Medulla oblongata (tissue), 1 donor: ENCODE data around the gene YY1AP1.
"Not testable (repeated sequence)": the region's sequence is repeated elsewhere in the genome, so short reads cannot be mapped to it uniquely, and the experiment has no call there.

Experiments used
- DNase-seq: peaks from one replicate; pipeline ENCODE4 v3.0.0-alpha.2; 2015; ENCODE audit errors: extremely low spot score

YY1AP1 gene

DNA sequence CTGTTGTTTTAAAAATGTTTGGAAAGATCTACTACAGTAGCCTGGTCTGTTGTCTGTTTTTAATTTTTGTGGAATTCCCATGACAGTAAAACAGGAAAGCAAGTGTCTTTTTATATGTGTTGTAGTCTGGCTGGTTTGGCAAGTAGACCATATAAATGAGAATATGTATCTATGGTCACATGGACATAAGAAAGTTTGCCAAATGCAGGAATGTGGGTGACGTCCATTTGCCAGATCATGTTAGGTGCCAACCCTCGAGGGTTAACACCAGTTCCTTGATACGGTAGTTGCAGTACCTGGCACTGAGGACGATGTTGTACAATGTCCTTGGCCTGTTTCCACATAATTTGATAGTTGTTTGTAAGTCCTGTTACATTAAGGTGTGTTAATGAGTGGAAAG lies 6.5 kb upstream of the YY1AP1 start:
- DNase-seq: no peak

DNA sequence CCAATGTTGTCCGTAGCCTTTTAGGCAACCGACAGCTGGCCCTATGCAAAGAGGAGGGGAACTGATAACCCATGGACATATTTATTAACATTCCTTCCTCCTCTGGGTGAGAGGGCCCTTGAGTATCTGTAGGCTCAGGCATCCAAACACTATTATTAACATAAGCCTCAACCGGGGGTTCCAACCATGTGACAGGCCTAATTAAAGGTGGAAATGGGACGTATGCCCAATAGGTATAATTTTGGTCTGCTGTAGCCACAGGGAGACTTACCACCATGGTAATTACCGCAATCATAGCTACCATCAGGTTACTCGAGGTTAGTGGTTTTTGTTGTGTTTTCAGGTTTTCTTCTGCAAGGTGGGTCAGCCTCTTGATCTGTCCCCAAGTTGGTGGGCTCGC lies 5.6 kb upstream of the YY1AP1 start:
- no peak for DNase-seq

DNA sequence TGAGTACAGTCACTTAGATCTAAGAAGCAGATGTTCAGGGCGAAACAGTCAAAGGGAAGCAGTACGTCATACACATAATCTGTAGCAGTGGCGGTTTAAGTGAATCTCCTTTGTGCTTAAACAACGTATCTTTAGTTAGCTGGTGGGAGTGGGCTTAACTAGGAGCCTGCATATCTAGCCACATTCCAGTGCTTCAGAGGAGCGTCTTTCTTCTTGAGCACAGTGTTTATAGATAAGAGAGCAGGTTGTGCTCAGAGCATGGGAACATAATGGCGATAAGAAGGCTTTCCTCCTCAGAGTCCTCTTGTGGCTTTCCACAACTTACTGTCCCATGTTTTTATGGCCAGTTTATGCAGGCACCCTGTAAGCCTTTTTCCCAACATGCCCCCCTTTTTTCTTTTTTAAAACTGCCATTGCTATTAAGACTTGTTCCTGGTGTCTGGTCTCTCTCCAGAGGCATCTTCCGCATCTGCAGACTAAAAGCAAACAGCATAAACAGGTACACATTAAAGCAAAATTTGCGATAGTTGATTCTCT lies 3.5 kb upstream of the YY1AP1 start:
- DNase-seq: no peak

DNA sequence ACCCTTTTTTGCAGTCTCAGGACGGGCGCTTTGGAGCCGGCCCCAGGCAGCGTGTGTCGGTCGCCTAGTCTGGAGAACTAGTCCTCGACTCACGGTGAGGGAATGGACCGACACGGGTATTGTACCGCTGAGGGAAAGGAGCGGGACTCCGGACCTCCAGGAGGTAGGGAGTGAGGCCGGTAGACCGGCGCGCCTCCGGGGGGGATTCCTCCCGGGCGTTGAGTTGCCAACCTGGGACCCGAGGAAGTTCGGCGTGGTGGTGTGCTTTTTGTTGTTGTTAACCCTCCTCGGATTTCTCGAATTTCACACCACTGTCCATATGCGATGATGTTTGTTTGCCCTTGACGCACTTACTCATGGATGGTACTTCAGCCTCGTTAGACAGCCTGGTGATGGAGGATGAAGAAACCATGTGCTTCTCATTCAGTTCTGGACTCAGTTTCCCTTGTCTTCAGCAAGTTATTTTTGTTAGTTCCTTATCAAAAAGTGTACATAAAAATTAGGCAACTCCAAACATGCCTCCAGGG lies 570 bp upstream of the YY1AP1 start, which contains the start of gene DAP3:
TSS of gene DAP3 (plus strand) at position 11 of the 527 bp plus-strand sequence. CDS start 20,689 bp downstream, outside the sequence.
- not testable (repeated sequence) for DNase-seq

DNA sequence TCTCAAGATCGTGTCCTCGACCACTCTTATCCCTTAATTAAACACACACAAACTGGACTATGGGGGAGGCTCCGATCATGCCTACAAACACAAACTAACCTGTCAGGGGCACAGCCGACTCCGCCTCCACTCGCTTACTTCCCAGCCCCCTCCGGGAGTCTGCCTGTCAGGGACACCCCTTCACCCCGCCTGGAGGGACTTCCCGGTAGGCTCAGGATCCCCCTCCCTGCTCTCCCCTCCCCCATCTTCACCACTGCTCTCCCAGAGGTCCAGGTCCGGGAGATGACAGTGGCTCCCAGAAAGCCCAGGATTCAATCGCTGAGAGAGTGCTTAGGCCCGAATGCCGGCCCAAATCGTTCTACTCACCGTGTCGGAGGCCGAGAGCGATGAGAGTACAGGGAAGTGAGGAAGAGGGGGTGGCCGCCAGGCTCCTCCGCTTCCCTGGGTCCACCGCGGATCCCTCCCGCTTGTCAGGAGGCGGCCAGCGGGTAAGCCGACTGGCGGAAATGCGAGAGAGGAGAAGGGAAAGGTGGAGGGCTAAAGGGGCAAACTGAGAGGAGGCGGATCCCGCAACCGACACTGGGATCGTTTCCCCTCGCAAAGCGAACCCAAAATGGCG lies 760 bp downstream of the YY1AP1 start:
- DNase-seq: peak; percentile 12

DNA sequence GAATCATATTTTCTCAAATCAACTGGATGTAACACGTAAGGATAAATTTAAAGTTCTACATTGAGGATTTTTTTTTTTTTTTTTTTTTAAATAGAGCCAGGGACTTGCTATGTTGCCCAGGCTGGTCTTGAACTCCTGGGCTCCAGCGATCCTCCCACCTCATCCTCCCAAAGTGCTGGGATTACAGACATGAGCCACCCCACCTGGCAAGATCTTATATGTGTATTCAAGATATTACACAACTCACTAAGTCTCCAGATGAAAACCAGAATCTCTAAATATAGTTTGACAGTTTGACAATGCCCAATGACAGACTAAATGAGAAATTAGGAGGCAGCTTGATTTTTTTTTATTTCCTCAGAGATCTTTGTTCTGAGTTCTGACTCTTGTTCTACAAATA lies 6.8 kb downstream of the YY1AP1 start:
- DNase-seq: no peak

DNA sequence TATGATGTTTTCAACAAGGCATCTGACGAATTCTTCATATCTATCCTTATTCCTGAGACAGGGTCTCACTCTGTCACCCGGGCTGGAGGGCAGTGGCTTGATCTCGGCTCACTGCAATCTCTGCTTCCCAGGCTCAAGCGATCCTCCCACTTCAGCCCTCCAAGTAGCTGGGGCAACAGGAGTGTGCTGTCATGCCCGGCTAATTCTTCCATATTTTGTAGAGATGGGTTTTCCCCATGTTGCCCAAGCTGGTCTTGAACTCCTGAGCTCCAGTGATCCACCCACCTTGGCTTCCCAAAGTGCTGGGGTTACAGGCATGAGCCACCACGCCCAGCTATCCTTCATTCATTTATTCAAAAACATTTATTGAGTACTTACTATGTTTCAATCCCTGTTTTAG lies 8.0 kb downstream of the YY1AP1 start:
- DNase-seq: no peak

DNA sequence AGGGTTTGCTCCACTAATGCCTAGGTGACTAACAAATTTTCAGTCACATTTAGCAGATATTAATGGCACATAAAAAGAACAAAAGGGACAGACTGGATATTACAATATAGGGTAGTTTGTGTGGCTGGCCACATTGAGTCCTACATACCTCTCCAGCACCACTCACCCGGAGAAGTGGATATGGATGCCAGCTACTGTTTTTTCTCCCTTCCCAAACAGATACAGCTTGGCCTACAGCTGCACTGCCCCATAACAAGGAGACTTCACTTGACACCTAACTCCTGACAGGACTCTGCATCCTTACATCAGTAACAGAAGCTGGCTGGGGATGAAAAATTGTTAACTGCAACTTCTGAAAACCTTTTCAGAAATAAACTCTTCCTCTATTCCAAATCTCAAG lies 9.6 kb downstream of the YY1AP1 start:
- DNase-seq: not testable (repeated sequence)

DNA sequence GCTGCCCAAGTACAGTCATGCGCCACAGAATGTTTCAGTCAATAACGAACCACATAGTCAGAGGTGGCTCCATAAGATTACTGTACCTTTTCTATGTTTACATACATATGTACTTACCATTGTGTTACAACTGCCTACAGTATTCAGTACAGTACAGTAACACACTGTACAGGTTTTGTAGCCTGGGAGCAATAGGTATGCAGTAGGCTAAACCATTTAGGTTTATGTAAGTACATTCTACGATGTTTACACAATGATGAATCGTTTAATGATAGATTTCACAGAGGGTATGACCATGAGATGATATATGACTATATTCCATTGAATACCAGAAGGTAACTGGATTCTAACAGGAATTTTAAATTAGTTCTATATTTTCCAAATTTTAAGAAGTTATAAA lies 10.5 kb downstream of the YY1AP1 start:
- no peak for DNase-seq

DNA sequence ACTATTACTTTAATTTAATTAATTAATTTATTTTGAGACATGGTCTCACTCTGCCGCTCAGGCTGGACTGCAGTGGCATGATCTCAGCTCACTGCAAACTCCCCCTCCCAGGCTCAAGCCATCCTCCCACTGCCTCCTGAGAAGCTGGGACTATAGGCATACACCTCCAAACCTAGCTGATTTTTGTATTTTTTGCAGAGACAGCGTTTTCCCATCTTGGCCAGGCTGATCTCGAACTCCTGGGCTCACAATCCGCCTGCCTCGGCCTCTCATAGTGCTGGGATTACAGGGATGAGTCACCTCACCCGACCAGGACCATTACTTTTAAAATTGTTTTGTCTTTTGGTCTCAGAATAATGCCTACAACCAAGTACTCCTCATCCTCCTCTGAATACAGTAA lies 15.6 kb downstream of the YY1AP1 start:
- DNase-seq: no peak

DNA sequence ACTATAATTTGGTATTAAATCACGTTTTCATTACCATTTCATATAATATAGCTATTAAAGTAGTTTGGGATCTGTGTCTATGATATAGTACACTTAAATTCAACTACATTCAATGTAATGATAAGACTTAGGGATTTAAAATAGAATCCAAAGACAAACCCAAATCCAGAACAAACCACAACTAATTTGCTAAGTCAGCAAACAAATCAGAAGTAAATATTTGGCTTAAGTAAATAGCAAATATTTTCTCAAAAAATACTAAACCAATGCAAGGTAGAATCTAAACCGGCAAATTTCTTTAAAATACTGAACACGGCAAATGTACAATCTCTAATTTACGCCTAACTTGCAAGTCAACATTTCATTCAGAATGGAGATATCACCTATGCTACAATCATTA lies 16.8 kb downstream of the YY1AP1 start:
- DNase-seq: no peak

DNA sequence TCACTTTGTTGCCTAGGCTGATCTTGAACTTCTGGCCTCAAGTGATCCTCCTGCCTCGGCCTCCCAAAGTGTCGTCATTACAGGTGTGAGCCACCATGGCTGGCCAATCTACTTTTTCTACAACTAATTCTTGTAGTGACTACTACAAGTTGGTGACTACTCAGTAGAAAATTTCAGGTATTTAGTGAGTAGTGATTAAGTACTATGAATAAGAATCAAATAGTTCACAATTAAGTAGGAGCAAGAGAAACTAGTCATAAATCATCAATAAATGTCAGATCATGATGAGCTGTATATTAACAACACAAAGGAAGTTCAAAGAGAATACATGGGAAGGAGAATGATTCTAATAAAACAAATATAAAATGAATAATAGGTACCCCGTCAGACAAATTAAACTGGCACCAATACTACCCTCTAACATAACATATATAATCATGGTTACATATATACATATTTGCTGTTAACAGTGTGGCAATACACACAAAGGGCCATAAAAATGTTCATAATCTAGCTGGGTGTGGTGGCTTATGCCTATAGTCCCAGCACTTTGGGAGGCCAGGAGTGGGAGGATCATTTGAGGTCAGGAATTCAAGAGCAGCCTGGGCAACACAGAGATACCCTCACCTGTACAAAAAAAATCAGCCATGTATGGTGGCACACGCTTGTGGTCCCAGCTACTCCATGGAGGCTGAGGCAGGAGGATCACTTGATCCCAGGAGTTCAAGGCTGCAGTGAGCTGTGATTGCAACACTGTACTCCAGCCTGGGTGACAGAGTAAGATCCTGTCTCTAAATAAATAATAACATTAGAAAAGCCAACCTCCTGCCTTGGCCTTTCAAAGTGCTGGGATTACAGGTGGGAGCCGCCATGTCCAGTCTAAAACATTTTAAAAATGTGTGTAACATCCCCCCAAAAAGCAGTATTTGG lies 19.1 kb downstream of the YY1AP1 start:
- DNase-seq: no peak

DNA sequence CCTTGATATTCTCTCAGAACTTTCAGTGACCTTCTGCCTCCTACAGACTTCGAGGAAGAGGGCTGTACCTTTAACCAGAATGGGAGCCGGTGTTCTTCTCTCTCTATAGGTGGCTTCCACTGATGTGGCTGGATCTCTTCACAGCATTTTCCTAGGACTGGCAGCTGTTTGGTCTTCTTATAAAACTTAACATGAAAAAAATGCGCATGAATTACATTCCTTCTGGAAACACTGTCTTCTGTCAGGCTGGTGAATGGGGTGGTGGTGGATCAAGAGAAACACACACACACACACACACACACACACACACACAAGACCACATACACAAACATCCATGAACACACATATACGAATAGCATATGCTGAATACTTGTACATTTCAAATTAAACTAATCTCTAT lies 27.3 kb downstream of the YY1AP1 start:
- not testable (repeated sequence) for DNase-seq

DNA sequence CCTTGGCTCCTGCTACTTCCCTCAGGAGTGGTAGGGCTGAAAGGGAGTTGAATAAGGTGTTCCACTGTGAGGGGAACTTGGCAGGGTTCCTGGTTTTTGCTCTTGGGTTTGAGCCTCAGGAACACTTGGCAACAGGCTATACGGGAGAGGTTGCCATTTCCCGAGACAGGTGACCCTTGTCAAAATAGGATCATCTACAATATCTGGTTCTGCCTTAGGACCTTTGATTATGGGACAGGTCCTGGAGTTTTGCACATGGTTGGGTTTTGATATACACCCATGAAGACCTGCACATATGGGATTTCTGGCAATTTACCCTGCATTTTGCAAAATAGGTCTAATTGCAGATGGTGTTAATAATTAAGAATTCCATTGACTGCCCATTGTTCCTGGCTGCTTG lies 31.1 kb downstream of the YY1AP1 start:
- no peak for DNase-seq

DNA sequence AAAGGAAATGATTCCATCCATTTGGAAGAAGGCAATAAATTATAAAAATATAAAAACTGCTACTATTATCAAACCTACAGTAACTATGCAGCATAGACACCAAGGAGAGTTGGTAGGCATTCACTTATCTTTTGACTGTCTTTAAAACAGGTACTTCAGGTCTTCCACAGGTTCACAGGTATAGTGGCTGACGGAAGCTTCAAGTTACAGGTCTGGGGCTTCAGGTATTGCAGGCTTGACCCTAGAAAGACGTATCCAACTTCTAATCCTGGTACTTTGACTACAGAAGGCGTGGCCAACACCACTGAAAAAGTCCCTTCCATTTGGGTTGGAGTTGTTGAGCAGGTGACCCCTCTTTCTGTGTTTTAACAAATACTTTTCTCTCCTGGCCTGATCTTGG lies 35.6 kb downstream of the YY1AP1 start:
- DNase-seq: no peak

DNA sequence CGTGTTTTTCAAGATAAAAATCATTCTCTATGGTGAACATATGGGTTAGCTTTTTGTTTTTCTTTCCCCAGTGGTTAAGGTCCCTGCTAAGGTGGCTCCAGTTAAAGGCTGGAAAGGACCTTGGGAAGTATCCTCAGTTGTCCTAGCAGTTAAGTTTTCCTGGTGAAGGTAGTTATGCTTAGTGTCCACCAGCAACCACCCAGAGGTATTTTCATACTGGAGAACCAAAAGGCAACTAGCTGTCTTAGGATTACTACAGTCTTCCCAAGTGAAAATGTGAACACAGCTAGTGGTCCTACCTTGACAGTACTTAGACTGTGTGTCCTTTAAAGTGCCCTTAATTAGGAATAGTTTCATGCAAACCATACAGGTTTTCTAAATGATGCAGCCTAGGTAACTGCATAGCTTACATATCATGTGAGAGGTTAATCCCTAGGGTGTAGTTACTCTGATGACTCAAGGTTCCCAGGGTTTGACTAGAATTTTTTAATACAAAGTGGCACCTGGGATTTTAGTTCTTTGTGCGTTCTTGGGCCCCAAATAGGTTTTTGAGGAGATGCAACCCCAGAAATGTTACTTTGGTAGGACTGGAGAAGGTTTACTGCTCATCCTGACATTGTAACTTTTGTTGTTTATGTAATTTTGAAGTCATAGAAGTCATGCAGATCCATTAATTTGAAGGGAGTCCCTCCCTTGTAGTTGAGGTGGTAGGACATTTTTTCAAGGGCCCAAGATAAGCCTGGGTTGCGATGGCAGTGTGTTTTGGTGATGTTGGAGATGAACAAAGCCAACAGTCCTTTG lies 36.5 kb downstream of the YY1AP1 start:
- no peak for DNase-seq

DNA sequence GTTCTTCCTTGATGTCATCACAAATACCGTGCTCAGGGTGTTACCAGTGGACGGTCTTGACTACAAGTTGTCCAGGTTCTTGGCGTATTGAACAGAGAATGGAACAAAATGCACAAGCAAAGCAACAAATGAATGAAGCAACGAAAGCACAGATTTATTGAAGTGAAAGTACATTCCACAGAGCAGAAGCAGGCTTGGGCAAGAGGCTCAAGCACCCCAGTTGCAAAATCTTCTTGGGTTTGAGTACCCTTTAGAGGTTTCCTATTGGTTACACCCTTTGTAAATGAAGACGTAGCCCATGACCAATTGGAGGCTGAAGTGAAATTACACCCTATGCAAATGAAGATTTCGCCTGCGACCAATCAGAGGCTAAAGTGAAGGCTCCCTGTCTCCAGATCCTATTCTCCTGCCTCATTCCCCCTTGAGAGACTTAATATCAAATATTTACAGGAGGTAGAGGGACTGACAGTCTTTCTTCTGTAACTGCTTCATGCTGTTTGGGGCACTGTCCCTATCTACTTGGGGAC lies 38.3 kb downstream of the YY1AP1 start:
- no peak for DNase-seq

DNA sequence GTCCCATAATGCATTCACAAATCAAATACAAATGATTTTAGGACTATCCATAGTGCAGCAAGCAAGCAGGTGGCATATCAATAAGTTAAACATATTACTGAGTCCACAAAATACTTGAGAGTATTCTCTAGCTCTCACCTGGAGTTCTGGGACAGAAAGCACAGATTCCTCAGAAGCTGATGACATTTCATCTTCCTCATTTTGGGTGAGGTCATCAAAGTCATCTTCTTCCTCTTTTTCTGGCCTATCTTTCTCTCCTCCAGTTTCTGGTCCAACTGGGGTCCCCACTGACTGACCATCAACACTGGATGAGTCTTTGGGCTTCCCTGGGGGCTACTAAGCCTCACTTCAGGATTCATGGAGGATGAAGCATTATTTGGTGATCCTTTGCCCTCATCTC lies 38.9 kb downstream of the YY1AP1 start:
- DNase-seq: no peak

DNA sequence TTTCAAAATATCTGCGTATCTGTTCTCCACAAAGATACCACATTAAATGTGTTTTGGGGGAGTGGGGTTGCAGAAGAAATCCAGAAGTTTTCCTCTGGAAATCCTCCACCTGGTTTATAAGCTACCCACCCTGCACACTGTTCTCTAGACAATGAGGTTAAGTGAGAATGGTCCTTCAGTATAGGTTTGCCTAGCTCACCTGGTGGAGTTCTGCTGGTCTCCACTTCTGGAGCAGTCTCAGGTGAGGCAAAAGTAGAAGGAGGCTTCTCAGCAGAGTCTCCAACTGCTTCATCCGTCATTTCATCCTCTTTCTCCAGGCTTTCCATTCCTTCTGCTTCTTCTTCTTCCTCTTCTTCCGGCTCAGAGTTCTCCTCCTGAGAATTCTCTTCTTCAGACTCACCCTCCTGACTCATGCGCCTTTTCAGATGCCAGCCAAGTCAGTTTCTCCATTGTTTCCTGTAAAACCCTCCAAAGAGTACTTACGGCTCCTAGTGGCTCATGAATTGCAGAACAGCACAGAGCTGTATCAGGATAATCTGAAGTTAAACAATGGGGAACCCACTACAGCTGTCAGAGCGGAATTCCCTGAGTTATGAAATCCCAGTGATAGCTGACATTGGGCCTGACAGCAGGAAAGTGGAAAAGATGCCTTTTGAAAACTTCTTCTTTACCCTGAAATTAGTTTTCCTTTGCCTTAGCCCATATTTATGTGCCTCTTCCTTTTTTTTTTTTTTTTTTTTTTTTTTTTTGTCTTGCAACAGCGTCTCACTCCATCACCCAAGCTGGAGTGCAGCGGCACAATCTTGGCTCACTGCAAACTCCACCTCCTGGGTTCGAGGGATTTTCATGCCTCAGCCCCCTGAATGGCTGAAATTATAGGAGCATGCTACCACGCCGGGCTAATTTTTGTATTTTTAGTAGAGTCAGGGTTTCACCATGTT lies 40.1 kb downstream of the YY1AP1 start:
- peak; percentile 75 for DNase-seq

DNA sequence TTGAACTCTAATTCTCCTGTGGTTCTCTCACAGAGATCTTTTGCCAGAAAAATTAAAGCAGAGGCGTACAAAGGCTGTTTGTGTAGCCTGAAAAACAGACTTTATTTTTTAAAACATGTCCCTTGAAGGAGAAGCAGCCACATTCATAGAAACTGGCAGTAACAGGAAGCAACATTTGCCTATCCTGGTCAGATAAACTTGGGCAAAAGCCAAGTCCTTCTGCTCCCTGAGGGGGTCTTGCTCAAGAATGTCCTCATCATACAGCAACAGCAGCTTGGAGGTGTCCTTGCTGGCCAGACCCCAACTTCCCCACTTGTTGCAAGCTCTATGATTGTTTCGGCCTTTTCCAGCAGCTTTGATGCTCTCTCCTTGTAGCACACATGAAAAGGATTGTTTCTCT lies 42.3 kb downstream of the YY1AP1 start:
- peak; percentile 9 for DNase-seq
